IPS-18a (cell line): Measurements from ENCODE around the gene PCNX4.
"Not testable (repeated sequence)": the region's sequence is repeated elsewhere in the genome, so short reads cannot be mapped to it uniquely, and the experiment has no call there.

Experiments
- H3K27ac ChIP-seq: one replicate; pipeline ENCODE4 v1.5.1; 2013; ENCODE audit warnings: low read length
- H3K27me3 ChIP-seq: one replicate; pipeline ENCODE4 v1.6.1; 2013; ENCODE audit warnings: mild to moderate bottlenecking, low read length; ENCODE audit not compliant: control insufficient read depth, insufficient read depth
- H3K36me3 ChIP-seq: one replicate; pipeline ENCODE4 v1.6.1; 2013; ENCODE audit warnings: low read depth, low read length; ENCODE audit not compliant: control insufficient read depth
- H3K4me1 ChIP-seq: one replicate; pipeline ENCODE4 v1.6.1; 2013; ENCODE audit warnings: low read depth, low read length; ENCODE audit not compliant: control insufficient read depth
- H3K4me3 ChIP-seq: one replicate; pipeline ENCODE4 v1.5.1; 2013; ENCODE audit warnings: low read length
- H3K9ac ChIP-seq: one replicate; pipeline ENCODE4 v1.6.1; 2013; ENCODE audit warnings: mild to moderate bottlenecking, low read length, moderate library complexity
- H3K9me3 ChIP-seq: one replicate; pipeline ENCODE4 v1.6.1; 2013; ENCODE audit warnings: low read depth, low read length; ENCODE audit not compliant: control insufficient read depth

Gene PCNX4

GRCh38 chr14:60089221-60089620, 2.5 kb upstream of the PCNX4 start:
- Histone ChIP-seq H3K9ac (no peak overlapping the region), H3K4me3 (no peak overlapping the region), H3K27ac (no peak overlapping the region), H3K9me3 (no peaks in the 10 kb centered on the region), H3K4me1 (peaks cover 11% of the 10 kb centered on the region), H3K36me3 (no peaks in the 10 kb centered on the region), H3K27me3 (no peaks in the 10 kb centered on the region)

- peak overlapping the region; percentile 97 for H3K4me3 ChIP-seq
Observed at GRCh38 chr14:60090864-60091519, 731 bp upstream of the PCNX4 start.

GRCh38 chr14:60092526-60092920, 800 bp downstream of the PCNX4 start:
- Histone ChIP-seq H3K4me3 (peak overlapping the region; percentile 97), H3K9ac (peak overlapping the region; percentile 80), H3K27me3 (no peaks in the 10 kb centered on the region), H3K36me3 (no peaks in the 10 kb centered on the region), H3K4me1 (peaks cover 23% of the 10 kb centered on the region), H3K27ac (peak overlapping the region; percentile 16), H3K9me3 (no peaks in the 10 kb centered on the region)

More at GRCh38 chr14:60090864-60091519, 731 bp upstream of the PCNX4 start:
- no peaks in the 10 kb centered on the region for H3K9me3 ChIP-seq
- no peaks in the 10 kb centered on the region for H3K27me3 ChIP-seq
- H3K36me3 ChIP-seq: no peaks in the 10 kb centered on the region
- peak overlapping the region; percentile 80 for H3K9ac ChIP-seq
- H3K4me1 ChIP-seq: peaks cover 23% of the 10 kb centered on the region
- peak overlapping the region; percentile 20 for H3K27ac ChIP-seq

GRCh38 chr14:60093080-60093479, 1.4 kb downstream of the PCNX4 start:
- Histone ChIP-seq H3K36me3 (no peaks in the 10 kb centered on the region), H3K4me3 (peak overlapping the region; percentile 97), H3K9me3 (no peaks in the 10 kb centered on the region), H3K9ac (peak overlapping the region; percentile 80), H3K4me1 (peaks cover 23% of the 10 kb centered on the region), H3K27ac (no peak overlapping the region), H3K27me3 (no peaks in the 10 kb centered on the region)

- no peaks in the 10 kb centered on the region for H3K36me3 ChIP-seq
- peak overlapping the region; percentile 97 for H3K4me3 ChIP-seq
- H3K4me1 ChIP-seq: peaks cover 23% of the 10 kb centered on the region
- no peak overlapping the region for H3K9ac ChIP-seq
- H3K9me3 ChIP-seq: no peaks in the 10 kb centered on the region
- no peak overlapping the region for H3K27ac ChIP-seq
- no peaks in the 10 kb centered on the region for H3K27me3 ChIP-seq
Observed at GRCh38 chr14:60093606-60094005, 1.9 kb downstream of the PCNX4 start.

- Histone ChIP-seq H3K4me1 (peaks cover 23% of the 10 kb centered on the region), H3K27ac (no peak overlapping the region), H3K36me3 (no peaks in the 10 kb centered on the region), H3K9me3 (no peaks in the 10 kb centered on the region), H3K27me3 (no peaks in the 10 kb centered on the region), H3K4me3 (peak overlapping the region; percentile 14), H3K9ac (no peak overlapping the region)
Observed at GRCh38 chr14:60094306-60094897, 2.7 kb downstream of the PCNX4 start.

- Histone ChIP-seq H3K27ac (no peak overlapping the region), H3K4me1 (peaks cover 23% of the 10 kb centered on the region), H3K27me3 (no peaks in the 10 kb centered on the region), H3K9ac (no peak overlapping the region), H3K4me3 (no peak overlapping the region), H3K36me3 (no peaks in the 10 kb centered on the region), H3K9me3 (no peaks in the 10 kb centered on the region)
Observed at GRCh38 chr14:60095231-60095630, 3.5 kb downstream of the PCNX4 start.

- Histone ChIP-seq H3K36me3 (no peaks in the 10 kb centered on the region), H3K9me3 (no peaks in the 10 kb centered on the region), H3K9ac (no peak overlapping the region), H3K4me1 (peaks cover 23% of the 10 kb centered on the region), H3K27me3 (no peaks in the 10 kb centered on the region), H3K27ac (no peak overlapping the region), H3K4me3 (no peak overlapping the region)
Observed at GRCh38 chr14:60095781-60096450, 4.2 kb downstream of the PCNX4 start.

GRCh38 chr14:60097974-60098373, 6.3 kb downstream of the PCNX4 start:
- H3K27me3 ChIP-seq: no peaks in the 10 kb centered on the region
- no peaks in the 10 kb centered on the region for H3K36me3 ChIP-seq
- peaks cover 23% of the 10 kb centered on the region for H3K4me1 ChIP-seq
- no peak overlapping the region for H3K9ac ChIP-seq
- H3K4me3 ChIP-seq: no peak overlapping the region
- no peaks in the 10 kb centered on the region for H3K9me3 ChIP-seq
- no peak overlapping the region for H3K27ac ChIP-seq

- H3K27ac ChIP-seq, H3K36me3 ChIP-seq, H3K4me3 ChIP-seq, H3K4me1 ChIP-seq, H3K9ac ChIP-seq, H3K27me3 ChIP-seq, H3K9me3 ChIP-seq: not testable (repeated sequence)
Observed at GRCh38 chr14:60099855-60100254, 8.1 kb downstream of the PCNX4 start.

- Histone ChIP-seq H3K9ac (no peak overlapping the region), H3K27ac (no peak overlapping the region), H3K27me3 (no peaks in the 10 kb centered on the region), H3K36me3 (no peaks in the 10 kb centered on the region), H3K4me3 (no peak overlapping the region), H3K4me1 (no peaks in the 10 kb centered on the region), H3K9me3 (no peaks in the 10 kb centered on the region)
Observed at GRCh38 chr14:60101786-60102185, 10.1 kb downstream of the PCNX4 start.

- Histone ChIP-seq H3K4me1 (no peaks in the 10 kb centered on the region), H3K9ac (no peak overlapping the region), H3K27me3 (no peaks in the 10 kb centered on the region), H3K4me3 (no peak overlapping the region), H3K9me3 (no peaks in the 10 kb centered on the region), H3K36me3 (no peaks in the 10 kb centered on the region), H3K27ac (no peak overlapping the region)
Observed at GRCh38 chr14:60102389-60102788, 10.7 kb downstream of the PCNX4 start.
